Caki2 (cell line): ENCODE measurements around the gene CPO. TPM values are rescaled to one million over a fixed set of nuclear protein-coding genes. Genes with fewer than 3 reads are reported as not detected.

Experiments
- DNase-seq: peaks from one replicate; pipeline ENCODE4 v3.0.0-alpha.2; 2015; ENCODE audit warnings: low read depth
- in situ Hi-C: cut with HindIII; loops from 2 replicates; pipeline ENCODE4 v1.10.0; 2016; ENCODE audit warnings: low sequenced_read_pairs, low pct_unique_long_range_greater_than_20kb, mixed read lengths
- total RNA-seq: library from RNA; depleted of rRNA; stranded (reverse); fragments of >200 nt; shearing (Covaris generic); gene quantifications from 2 replicates; pipeline ENCODE4 v1.2.3, GENCODE V29; 2014; ENCODE audit warnings: low replicate concordance; rRNA removed

Gene CPO
- total RNA-seq, 1 experiment from 2014 or later, result 1.2 TPM

- in situ Hi-C loops, result no loop called here
- DNase-seq, result no peak
These were observed 51.0 kb downstream of the CPO start for GRCh38 chr2:206990360-206990759.

GRCh38 chr2:206991070-206991469 is 51.8 kb downstream of the CPO start:
- in situ Hi-C loops, result no loop called here

GRCh38 chr2:206993396-206993911 is 54.1 kb downstream of the CPO start:
- in situ Hi-C loops, result no loop called here

More at GRCh38 chr2:206991070-206991469, 51.8 kb downstream of the CPO start:
- DNase-seq, result no peak

GRCh38 chr2:206993964-206994363 is 54.6 kb downstream of the CPO start:
- no peak for DNase-seq
- in situ Hi-C loops, result no loop called here

More at GRCh38 chr2:206993396-206993911, 54.1 kb downstream of the CPO start:
- no peak for DNase-seq

- no peak for DNase-seq
- in situ Hi-C loops, result no loop called here
These were observed 57.3 kb downstream of the CPO start for GRCh38 chr2:206996556-206997065.

GRCh38 chr2:207008105-207008990 is 69.0 kb downstream of the CPO start:
- in situ Hi-C loops, result no loop called here
- DNase-seq, result no peak

- no peak for DNase-seq
- in situ Hi-C loops, result no loop called here
These were observed 73.1 kb downstream of the CPO start for GRCh38 chr2:207012461-207012860.

GRCh38 chr2:207014424-207014823 is 75.1 kb downstream of the CPO start:
- DNase-seq, result no peak
- in situ Hi-C loops, result no loop called here

- DNase-seq, result no peak
- in situ Hi-C loops, result no loop called here
These were observed 76.6 kb downstream of the CPO start for GRCh38 chr2:207015901-207016300.

Other genes starting within 250 kb of the CPO start
- gene DYTN, start 221.1 kb upstream of the CPO start, total RNA-seq, result not detected in 2 replicates
- gene MDH1B, start 174.2 kb upstream of the CPO start, total RNA-seq, result 5.2 and 5.4 TPM in 2 replicates
- gene FASTKD2, start 173.9 kb upstream of the CPO start, total RNA-seq, result 30.8 and 42.7 TPM in 2 replicates
- 5.5 and 8.1 TPM in 2 replicates for gene KLF7, start 226.4 kb downstream of the CPO start, total RNA-seq